ENCODE data around the gene PEPD. TPM values are rescaled to one million over a fixed set of nuclear protein-coding genes. Genes with fewer than 3 reads are reported as not detected.

The PEPD gene
- total and polyA plus RNA-seq, 2 of the 4 experiments (the other 2 are of a cell fraction) = 36.7 to 88.4 TPM

- no peak overlapping the region for H3K4me3 ChIP-seq (ENCODE audit: insufficient read depth, low read depth, low read length)
- H4K8ac ChIP-seq (ENCODE audit: low read depth in 2 of 2, low read length in 2 of 2) = no peak overlapping the region
- no peak overlapping the region for H2BK15ac ChIP-seq (ENCODE audit: low read depth, low read length)
- DNase-seq (no peak), ATAC-seq (ENCODE audit: low read depth) (no peak)
- 62% methylated on average over 6 of the region's 6 CpGs; no CpG with 5 or more reads in 1 of the 2 experiments for WGBS, 2 experiments (ENCODE audit: extremely low coverage in 2 of 2, insufficient read length in 1 of 2)
- H3K4ac ChIP-seq (ENCODE audit: low read depth, low read length) = no peak overlapping the region
- H2AFZ ChIP-seq (replicated peaks; ENCODE audit: low read length, poor library complexity) = no peak overlapping the region
- H3K27me3 ChIP-seq (ENCODE audit: control insufficient read depth, insufficient read depth, low read length) = no peaks in the 10 kb centered on the region
- intact Hi-C loops (cut with micrococcal nuclease) = no loop called here
- H3K4me2 ChIP-seq (ENCODE audit: low read depth, low read length) = no peak overlapping the region
- H3K56ac ChIP-seq (ENCODE audit: extremely low read depth, insufficient read depth, low read length) = no peak overlapping the region
- H2BK20ac ChIP-seq (ENCODE audit: low read depth, low read length) = no peak overlapping the region
- H3K9me3 ChIP-seq (ENCODE audit: control insufficient read depth, insufficient read depth, low read length) = no peaks in the 10 kb centered on the region
- ChIA-PET CTCF (no interaction called here), POLR2A (ENCODE audit: unreplicated experiment) (no interaction called here)
- H4K91ac ChIP-seq (ENCODE audit: insufficient read depth, low read depth, low read length) = no peak overlapping the region
- no peak overlapping the region for H3K27ac ChIP-seq (ENCODE audit: insufficient read depth, low read length)
- TF ChIP-seq USF2 (IDR thresholded peaks at IDR 0.05; ENCODE audit: low read depth, low read length) = no peak
- TF ChIP-seq RFX5 (IDR thresholded peaks at IDR 0.05; ENCODE audit: low read depth, low read length) = no peak
- no peak for TF ChIP-seq MAFK (IDR thresholded peaks at IDR 0.05; ENCODE audit: low read depth, low read length)
- no peak for TF ChIP-seq NFE2L2 (IDR thresholded peaks at IDR 0.05; ENCODE audit: low read depth, low read length)
- TF ChIP-seq CTCF (conservative IDR thresholded peaks at IDR 0.05; ENCODE audit: low read depth, low read length) = no peak
- no peak for TF ChIP-seq CEBPB (IDR thresholded peaks at IDR 0.05; ENCODE audit: low read depth, low read length)
- TF ChIP-seq POLR2A (IDR thresholded peaks at IDR 0.05; ENCODE audit: low read depth, low read length) = no peak
- TF ChIP-seq RAD21 (IDR thresholded peaks at IDR 0.05; ENCODE audit: low read length) = no peak
- no peak for TF ChIP-seq MXI1 (IDR thresholded peaks at IDR 0.05; ENCODE audit: borderline replicate concordance, low read depth, low read length)
- no peak for TF ChIP-seq FOS (IDR thresholded peaks at IDR 0.05; ENCODE audit: low read depth, low read length)
- TF ChIP-seq CHD1 (IDR thresholded peaks at IDR 0.05; ENCODE audit: low read depth, low read length) = no peak
- TF ChIP-seq RCOR1 (IDR thresholded peaks at IDR 0.05; ENCODE audit: insufficient replicate concordance, low read length) = no peak
- no peak for TF ChIP-seq SMC3 (IDR thresholded peaks at IDR 0.05; ENCODE audit: low read depth, low read length)
- TF ChIP-seq MAZ (IDR thresholded peaks at IDR 0.05; ENCODE audit: borderline replicate concordance, low read depth, low read length) = no peak
- TF ChIP-seq BHLHE40 (IDR thresholded peaks at IDR 0.05; ENCODE audit: low read depth, low read length) = no peak
- in situ Hi-C loops (cut with MboI; ENCODE audit: low sequenced_read_pairs) = no loop called here
- no peak overlapping the region for H2BK120ac ChIP-seq (ENCODE audit: low read depth, low read length)
- peaks cover 6% of the 10 kb centered on the region; the same call in 1 of the 2 replicates for H3K9me1 ChIP-seq (ENCODE audit: insufficient read depth, low read length)
- no peak overlapping the region for H2AK5ac ChIP-seq (ENCODE audit: low read depth, low read length)
- no TSS peak for BruUV-seq (replicated peaks)
- no peak overlapping the region for H3K23ac ChIP-seq (ENCODE audit: low read depth, low read length)
- no peaks in the 10 kb centered on the region for H3K36me3 ChIP-seq (ENCODE audit: control insufficient read depth, insufficient read depth, low read length)
- H3K79me1 ChIP-seq (ENCODE audit: low read depth in 1 of 2, low read length in 2 of 2) = no peaks in the 10 kb centered on the region
- no peak overlapping the region for H2AK9ac ChIP-seq (replicated peaks; ENCODE audit: low read depth, low read length, poor library complexity)
- H4K20me1 ChIP-seq (ENCODE audit: insufficient read depth, low read length) = no peaks in the 10 kb centered on the region
- no peak overlapping the region for H4K5ac ChIP-seq (ENCODE audit: low read depth, low read length)
- dilution Hi-C loops (cut with HindIII; ENCODE audit: low sequenced_read_pairs, unreplicated experiment) = no loop called here
- H3K18ac ChIP-seq (ENCODE audit: low read depth, low read length) = no peak overlapping the region
- no peak overlapping the region for H3K9ac ChIP-seq (ENCODE audit: low read depth, low read length)
- H2BK5ac ChIP-seq (ENCODE audit: low read depth, low read length, poor library complexity, severe bottlenecking) = no peak overlapping the region
- no peak overlapping the region for H3K14ac ChIP-seq (replicated peaks; ENCODE audit: low read depth, low read length)
- H3K4me1 ChIP-seq (ENCODE audit: control insufficient read depth, insufficient read depth, low read length) = no peaks in the 10 kb centered on the region; the same call in 1 of the 2 replicates
These were observed 81.3 kb downstream of the PEPD start for GRCh38 chr19:33440241-33440640.
